HG03342 (cell line): ENCODE measurements around the gene TRPM8.

Experiments
- ATAC-seq: cut with Tn5 transposase; IDR thresholded peaks from one replicate; pipeline ENCODE4 v1.9.1; 2021; ENCODE audit warnings: mild to moderate bottlenecking, moderate library complexity; ENCODE audit not compliant: unreplicated experiment

TRPM8 gene

DNA sequence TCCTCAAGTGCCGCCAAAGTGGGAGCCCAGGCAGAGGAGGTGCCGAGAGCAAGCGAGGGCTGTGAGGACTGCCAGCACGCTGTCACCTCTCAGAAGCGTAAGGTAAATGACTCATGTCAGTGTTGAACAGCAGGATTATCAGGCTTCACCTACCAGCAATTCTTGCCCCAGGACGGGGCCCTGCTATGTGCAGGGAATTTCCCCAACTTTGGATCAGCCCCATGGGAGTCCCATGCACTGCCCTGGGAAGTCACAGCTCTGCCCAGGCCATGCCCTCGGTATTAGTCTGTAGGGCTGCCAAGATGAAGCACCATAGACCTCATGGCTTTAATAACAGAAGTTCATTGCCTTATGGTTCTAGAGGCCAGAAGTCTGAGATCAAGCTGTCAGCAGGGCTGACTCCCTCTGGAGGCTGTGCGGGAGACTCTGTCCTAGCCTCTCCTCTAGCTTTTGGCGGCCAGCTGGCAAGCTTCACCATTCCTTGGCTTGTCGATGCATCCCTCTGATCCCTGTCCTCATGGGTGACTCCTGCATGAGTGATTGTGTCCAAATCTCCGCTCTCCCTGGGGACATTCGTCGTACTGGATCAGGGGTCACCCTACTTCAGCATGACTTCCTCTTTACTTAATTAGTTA, 55.9 kb downstream of the TRPM8 start:
- ATAC-seq, result no peak

DNA sequence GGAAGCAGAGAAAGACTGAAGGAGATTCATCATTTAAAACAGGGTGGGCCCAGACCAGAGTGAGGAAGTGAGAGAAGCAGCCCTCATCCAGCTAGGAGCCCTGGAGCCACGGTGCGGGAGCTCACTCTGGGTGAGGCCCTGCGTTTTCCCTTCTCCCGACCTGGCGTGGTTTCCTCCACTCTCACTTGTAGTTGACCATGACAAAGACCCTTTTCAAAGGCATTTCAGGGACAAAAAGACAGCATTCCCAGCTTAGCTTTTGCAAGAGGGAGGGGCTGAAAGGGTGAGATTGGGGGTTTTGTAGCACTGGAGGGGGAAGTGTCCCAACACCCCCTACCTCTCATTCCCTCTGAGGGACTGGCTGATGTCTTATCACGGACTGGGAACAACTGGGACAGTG, 56.6 kb downstream of the TRPM8 start:
- no peak for ATAC-seq

DNA sequence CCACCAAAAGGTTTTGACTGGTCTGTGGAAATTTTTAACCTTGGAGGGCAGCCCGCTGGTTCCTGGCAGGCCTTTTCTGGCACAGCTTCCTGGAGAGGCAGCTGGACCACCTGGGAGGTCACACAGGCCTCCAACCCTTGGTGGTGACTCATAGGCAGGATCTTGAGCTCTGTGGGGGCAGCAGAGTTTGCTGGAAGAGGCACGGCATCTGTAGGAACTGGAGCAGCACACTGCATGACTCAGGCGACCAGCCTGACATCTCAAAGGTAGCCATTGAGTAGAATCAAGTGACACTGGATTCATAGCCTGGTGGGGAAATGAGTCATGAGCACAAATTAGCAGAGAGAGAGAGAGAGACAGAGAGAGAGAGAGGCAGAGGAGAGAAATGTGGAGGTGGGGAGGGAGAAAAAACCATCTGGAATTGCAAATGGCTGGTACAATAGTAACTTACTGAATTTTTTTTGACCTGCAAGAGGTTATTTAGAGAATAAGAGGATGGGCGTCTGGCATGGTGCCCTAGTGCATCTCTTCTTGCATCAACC, 57.4 kb downstream of the TRPM8 start:
- ATAC-seq, result no peak

DNA sequence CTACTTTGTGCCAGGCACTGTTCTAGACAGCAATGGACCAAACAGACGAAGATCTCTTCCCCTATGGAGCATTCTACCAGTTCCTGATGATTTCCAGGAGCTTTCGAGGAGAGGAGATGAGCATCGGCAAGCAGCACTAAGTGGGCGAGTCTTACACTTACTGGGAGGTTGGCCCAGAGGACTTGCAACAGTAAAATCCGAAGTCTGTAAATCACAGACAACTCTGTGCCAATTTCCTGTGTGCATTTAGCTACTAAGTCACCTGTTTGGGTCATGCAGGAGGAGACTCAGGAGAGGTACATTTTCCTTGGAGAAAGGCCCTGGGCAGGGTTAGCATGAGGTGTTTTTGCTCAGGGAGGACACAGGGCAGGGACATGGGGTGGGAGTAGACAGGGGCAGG, 58.9 kb downstream of the TRPM8 start:
- no peak for ATAC-seq

DNA sequence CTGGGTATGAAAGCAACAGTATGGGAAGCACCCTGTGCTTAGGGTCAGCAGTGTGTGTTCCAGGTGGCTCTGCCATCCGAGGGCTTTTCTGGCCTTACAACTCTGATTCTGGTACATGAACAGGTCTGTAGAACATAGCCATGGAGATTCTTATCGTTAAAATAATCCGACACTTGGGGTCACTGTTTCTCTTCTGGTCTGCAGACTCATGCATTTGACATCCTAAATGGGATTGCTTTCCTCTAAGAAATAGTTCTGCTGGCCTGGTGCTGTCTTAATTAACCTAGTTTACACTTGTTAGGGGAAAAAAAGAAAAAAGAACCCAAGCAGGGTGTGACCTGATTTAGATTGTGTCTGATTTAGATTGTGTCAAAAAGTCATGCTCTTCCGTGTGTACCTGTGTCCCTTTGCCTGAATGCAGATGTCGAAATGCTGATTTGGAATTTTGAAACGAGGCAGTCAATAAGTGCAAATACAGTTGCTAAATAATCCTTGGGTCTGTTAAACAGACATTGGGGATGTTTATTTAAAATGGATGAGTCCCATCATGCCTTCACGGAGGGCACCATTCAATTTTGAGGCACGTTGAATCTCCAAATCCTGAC, 59.6 kb downstream of the TRPM8 start:
- ATAC-seq, result no peak

DNA sequence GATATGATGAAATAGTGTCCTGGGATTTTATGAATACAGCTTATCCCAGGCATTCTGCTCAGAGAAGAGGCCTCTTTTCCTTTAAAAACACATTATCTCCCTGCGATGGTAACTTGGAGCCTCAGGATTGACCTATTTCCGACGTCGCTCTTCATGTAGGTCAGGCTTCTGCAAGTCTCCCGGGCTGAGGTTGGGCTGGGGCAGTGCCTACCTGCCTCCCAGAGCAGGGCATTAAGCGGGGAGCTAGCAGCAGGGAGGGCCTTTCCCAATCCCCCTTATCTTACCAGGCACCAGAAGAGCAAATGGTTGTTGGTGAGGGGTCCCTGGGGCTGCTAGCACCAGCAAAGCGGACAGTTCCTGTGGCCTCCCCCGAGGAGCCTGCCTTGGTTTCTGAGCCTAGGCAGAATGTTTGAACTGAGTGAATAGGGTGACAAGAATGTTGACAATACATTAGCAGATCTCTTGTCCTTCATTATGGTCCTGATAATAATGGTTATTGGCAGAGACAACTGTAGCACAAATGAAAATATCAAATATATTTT, 60.2 kb downstream of the TRPM8 start:
- ATAC-seq, result no peak

DNA sequence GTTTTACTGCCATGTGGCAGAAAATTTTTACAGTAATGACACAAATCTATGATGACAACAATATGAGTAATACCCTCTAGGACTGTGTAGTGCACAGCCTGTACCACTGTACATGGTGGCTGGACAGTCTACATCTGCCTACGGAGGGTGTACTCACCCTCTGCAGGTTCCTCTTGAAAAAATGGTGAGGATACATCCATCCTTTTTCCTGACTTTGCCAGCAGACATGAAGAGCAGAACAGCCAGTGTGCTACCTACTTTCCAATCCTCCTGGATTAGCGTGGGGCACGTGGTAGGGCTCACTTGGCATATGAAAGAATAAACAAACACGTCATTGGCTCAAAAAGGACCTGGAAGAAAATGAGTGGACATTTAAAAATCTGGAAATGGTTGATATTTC, 62.6 kb downstream of the TRPM8 start:
- no peak for ATAC-seq

DNA sequence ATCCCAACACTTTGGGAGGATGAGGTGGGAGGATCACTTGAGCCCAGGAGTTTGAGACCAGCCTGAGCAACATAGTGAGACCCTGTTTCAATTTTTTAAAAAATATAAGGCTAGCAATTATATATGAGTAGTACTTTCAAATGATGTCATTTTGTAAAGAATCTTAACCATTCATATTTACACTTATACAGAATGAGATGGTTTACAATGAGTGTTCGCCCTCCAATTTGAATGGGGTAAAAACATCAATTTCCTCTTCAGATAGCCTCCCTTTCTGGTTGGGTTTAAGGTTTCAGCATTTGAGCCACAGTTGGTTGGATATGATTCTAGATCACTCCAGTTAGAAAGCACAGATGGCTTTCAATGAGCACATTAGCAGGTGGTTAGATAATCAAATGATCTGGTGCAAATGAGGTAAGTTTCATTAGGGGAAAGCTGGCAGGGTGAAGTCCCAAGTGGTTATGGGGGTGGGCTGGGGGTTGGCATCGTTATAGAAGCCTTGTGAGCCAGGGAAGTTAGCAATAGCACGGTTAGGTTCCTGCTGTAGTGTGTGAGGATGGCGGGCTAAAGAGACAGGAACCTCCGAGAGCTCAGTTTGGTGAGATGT, 63.9 kb downstream of the TRPM8 start:
- ATAC-seq, result no peak

DNA sequence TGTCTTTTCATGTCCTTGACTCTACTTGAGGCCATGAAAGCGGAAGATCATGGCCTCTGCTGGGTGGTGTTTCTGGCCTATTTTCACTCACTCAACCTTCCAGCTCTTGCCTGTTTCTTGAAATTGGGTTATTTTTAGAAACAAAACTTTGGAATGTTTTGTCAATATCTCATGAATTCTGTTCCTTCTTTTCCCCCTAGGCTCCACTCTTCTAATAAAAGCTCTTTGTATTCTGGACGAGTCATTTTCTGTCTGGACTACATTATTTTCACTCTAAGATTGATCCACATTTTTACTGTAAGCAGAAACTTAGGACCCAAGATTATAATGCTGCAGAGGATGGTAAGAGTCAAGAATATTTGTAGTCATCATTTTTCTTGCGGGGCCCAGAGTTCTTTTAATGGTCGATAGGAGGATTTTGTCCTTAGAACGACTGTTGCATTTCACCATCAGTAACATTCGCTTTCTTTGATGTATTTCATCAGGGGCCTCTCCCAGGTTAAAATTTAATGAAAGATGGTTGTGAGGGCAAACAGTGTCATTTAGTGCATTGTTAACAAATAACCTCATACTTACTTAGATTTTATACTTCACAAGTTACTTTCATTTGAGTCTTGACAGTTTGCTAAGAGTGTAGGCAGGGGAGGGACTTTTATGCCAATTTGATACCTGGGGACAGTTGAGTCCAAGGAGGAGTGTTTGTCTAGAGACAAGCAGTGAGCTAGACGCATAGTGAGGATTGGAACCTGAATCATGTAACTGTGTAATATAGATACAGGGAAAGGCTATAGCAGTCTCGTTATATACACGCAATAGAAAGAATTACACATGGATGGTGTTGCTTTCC, 64.6 kb downstream of the TRPM8 start:
- ATAC-seq, result no peak

DNA sequence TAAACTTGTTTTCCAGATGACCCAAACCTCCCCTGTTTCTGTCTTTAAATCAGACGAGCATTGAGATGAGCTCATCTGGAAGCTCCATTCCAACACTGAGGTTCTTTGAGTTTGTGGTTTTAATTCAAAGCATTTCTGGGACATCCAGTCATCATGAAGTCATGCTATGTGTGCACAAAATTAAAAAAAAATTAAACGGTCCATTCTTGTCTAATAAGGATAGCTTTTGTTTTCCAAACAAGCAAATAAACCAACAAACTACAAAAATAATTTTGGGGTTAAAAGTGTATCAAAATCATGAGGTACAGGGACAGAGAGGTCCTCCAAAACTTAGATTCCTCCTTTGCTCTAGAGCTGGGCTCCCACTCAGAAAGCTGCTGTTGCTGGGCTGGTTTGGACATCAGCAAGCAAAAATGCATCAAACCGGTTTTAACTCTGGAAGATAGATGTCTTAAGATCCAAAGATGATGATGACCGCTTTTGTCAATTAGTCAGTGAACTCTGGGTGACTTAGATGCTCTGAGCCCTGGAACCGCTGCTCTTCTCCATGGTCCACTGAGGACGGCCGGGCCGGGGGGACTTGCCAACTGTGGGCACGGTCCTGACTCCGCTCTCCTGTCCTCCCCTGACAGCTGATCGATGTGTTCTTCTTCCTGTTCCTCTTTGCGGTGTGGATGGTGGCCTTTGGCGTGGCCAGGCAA, 65.4 kb downstream of the TRPM8 start:
- ATAC-seq, result no peak

DNA sequence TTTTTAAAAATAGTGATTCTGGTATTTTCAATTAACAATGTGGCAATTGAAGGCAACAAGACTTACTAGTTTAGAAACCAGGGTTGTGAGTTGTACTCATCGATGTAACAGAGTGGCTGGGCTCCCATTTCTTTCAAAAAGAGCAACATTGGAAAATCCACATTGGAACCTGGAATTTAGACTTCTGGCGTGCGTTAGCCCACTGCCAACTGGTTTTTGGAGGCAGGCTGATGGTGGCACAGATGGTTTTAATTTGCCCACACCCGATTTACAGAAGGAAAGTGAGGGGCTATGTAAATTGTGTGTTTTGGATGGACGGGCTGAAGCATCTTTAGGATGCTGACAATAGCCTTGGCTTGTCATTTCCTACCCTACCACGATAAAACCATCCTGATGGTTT, 66.3 kb downstream of the TRPM8 start:
- no peak for ATAC-seq

DNA sequence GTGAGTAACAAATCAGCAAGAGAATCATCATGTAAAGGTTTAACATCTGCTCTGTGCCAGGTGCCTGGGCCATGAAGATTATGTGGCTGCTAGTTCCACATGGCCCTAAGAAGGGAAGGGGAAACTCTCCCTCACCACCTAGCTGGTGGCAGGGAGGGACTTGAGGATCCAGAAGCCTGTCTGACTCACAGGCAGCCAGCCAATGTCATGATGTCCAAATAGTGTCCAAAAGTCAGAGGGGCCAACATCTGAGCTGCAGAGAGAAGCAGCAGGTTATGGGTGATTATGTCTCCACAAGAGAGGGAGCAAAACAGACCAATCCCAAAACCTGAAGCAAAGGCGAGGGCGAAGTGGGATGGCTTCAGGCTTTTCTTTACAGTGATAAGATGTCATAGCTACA, 71.4 kb downstream of the TRPM8 start:
- ATAC-seq, result no peak

DNA sequence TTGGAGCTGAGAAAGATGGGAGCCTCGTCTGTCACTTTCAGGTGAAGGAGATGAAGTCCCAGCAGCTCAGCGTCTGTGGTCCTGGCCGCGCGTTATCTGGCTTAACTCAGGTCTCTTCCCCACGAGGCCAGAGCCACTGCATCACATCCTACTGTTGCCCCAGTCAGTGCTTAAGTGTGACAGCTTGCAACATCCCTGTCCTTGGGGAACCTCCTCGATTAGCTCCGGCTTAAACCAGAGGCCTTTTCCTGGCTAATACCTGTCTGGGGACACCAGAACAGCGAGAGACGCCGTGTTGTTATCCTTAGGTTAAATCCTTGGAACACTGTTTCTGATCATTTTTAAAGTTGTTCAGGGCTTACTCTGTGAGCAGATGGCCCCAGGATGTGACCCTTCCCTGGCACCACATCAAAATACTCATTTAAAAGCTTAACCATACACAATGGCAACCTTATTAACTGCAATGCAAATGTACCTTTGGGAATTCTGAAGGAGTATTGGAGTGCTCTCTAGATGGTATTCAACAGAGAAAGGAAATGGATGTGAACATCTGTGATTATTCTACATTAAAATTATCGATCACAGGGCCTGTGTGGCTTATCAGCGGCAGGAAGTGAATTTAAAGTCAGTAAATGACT, 72.2 kb downstream of the TRPM8 start:
- ATAC-seq, result no peak

DNA sequence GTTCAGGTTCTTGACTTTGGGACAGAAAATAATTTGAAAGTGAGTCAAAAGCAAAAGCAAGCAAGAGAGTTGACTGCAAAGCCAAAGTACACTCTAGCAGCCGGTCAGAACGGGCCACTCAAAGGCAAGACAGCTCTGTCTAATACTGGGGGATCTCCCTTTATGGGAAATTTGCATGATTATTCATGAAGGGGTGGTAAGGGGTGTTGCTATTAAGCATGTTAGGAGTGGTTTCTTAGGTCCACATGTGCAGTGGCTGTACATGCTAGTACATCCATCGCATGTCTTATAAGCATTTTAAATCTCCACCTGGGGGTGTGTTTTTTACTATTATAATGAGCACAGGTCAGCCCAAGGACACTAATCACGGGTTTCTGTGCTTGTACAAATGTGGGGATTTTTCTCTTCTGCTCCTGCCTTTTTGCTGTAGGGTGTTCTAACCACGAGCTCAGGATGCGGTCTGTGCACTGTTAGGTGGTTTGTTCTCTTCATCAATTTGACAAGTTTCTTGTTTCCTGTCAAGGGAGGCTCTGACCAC, 73.2 kb downstream of the TRPM8 start:
- ATAC-seq, result peak; percentile 73

DNA sequence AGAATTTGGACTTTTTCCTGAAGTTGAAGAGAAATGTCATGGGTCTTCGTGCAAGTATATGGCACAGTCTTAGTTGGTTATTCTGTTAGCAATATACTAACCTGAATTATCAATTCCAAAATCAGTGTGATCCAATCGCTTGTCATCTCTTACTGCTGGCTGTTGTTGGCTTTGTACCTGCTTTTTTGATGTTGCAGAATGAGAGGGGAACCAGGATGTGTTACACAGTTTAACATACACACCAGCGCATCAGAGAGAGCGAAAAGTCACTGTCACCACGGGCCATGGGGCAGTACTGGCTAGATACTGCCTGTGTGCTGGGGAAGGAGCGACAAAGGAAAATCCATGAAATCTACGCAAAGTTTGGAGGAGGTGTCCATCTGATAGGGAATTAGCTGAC, 74.0 kb downstream of the TRPM8 start:
- ATAC-seq, result no peak

DNA sequence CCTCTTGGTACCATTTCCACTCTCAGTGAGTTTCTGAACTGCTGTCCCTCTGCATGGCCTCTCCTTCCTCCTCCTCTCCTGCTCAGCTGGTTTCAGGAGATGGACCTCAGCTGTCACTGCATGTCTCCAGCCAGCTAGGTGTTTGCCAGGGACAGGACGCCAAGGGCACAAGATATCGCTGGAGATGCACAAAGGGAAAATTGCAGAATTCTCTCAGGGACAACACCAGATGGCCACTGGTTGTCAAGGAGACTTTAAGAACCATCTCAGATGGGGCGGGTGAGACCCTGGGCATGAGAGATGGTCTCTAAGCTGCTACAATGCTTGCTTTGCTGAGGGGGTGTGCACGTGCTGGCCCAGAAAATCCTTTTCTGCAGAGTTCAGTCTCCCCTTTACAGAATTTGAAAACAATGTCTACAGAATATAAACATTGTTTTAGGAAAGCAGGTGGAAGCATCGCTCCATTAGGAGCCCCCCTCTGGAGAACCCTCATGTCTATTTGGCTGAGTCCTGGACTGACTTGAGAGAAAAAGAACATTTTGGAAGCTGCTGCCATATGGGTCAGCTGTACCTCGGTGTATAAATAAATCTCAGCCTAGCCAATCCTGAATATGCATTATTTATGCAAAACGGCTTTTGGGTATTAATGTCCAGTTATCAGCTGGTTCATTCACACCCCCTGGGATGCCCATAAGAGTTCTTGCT, 75.5 kb downstream of the TRPM8 start:
- no peak for ATAC-seq

DNA sequence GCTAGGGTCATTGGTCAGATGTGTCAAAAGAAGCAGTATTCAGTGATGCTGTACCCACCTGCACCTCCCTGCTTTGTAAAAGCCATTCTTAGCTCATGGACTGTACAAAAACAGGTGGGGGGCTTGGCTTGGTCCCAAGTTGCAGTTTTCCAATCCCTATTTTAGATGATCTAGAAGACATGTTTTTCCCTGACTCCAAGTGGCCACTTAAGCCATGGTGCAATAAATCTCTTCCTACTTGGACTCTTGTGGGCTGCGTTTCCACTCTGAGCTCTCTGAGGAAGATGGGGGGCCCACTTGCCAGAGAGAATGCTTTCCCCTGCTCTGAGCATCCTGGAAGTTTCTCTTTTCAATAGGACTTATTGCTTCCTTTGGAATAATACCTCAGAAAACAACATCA, 76.3 kb downstream of the TRPM8 start:
- no peak for ATAC-seq

DNA sequence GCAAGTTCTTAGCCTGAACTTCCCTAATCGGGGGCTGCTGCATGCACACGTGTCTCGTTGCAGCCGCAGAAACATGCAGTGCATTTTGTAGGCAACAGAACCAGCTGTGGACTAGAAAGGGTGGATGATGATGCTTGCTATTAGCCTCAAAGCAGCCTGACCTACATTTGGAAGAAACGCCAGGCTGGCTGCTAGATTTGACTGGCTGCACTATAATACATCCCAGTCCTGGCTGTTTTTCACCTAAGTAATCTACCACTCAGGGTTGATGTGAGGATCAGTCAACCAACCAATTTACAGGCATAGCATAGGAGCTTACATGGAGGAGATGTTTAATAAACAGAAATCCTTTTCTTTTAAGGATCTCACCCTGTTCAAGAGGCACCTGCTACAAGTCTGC, 77.0 kb downstream of the TRPM8 start:
- ATAC-seq, result no peak

DNA sequence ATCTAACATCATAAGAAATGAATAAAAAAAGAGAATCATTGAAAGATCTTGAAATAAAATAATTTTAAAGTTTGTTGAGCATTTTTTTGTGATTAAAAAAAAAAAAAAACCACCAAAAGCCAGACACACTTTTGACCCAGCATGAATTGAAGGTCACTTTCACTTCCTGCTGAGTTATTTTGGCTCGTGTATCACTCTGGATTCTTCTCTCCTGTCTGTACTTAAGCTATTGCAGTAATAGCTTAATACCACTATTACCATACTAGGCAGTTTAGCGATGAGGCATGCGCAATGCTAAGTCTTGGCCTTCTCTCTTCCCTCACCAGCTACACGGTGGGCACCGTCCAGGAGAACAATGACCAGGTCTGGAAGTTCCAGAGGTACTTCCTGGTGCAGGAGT, 78.8 kb downstream of the TRPM8 start:
- ATAC-seq, result no peak
